ENCODE measurements around the gene OR4N5.

DNA sequence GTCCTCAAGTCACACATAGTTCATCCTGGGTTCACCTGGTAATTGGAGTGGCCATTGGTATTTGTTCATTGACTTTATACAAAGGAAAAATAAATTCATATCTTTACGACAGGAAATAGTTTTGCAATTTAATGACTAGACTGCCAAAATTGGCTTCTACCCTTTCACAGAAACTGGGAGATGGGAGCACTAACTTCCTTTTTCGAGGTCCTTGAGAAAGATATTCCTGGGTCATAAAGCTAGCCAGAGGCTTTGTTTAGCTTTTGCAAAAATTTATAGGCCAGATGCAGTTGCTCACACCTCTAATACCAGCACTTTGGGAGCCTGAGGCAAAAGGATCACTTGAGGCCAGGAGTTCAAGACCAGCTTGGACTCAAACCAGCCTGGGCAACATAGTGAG lies 41.9 kb downstream of the OR4N5 start:
- TF ChIP-seq POLR2AphosphoS5 (IDR thresholded peaks at IDR 0.05; ENCODE audit: low read depth, low read length) (no peak), TAF1 (IDR thresholded peaks at IDR 0.05; ENCODE audit: low read depth, low read length) (no peak), POLR2A (IDR thresholded peaks at IDR 0.05; ENCODE audit: low read depth, low read length) (no peak), POU2F2 (IDR thresholded peaks at IDR 0.05; ENCODE audit: low read depth, low read length) (no peak)
